Ureter (tissue), 1 donor: Measurements from ENCODE around the gene KIF12. TPM values are rescaled to one million over a fixed set of nuclear protein-coding genes. Genes with fewer than 3 reads are reported as not detected.

Experiments
- DNase-seq: peaks from one replicate; pipeline ENCODE4 v3.0.0-alpha.2; 2020; ENCODE audit warnings: low spot score
- total RNA-seq: library from RNA; stranded (reverse); gene quantifications from one replicate; pipeline ENCODE4 v1.2.4, GENCODE V29; 2023
- donor health status: DM: yes; HTN: yes; CAD: no.

KIF12 gene
- total RNA-seq, 1 donor from 2014 or later, result 6.4 TPM

DNA sequence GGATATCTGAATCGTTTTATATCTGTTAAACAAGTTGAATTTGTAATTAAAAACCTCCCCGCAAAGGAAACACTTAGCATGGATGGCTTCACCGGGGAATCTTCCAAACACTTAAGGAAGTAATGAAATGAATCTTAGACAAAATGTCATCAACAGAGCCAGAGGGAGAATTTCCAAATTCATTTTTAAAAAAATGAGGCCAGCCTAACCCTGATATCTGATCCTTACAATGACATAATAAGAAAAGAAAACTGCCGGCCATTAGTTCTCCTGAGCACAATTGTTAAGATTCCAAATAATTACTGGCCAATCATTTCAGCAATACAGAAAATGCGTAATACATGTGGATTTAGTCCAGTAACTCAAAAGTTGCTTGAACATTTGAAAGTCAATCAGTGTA lies 6.1 kb upstream of the KIF12 start:
- no peak for DNase-seq

GRCh38 chr9:114102484-114102883 lies 3.4 kb upstream of the KIF12 start:
- DNase-seq, result no peak

DNA sequence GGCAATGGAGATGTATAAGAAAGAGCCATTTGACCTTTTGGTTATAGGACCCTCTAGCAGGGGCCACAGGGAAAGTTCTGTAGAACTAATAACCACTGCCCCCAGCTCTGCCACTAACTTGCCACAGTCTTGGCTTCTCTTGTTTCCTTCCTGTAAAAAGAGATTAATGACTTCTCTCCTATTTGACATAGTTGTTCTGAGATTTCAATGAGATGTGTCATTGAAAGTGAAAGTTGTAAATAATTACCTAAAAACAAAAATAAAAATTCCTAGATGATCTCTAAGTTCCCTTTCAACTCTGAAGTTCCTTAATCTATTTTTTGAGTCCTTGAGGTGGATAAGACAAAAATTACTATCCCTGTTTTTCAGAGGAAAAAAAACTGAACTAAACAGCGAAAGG lies 1.4 kb upstream of the KIF12 start:
- no peak for DNase-seq

- DNase-seq, result no peak
These were observed 678 bp upstream of the KIF12 start for GRCh38 chr9:114099669-114100270.

- DNase-seq, result peak; percentile 67
These were observed 814 bp downstream of the KIF12 start for GRCh38 chr9:114098021-114098935.

DNA sequence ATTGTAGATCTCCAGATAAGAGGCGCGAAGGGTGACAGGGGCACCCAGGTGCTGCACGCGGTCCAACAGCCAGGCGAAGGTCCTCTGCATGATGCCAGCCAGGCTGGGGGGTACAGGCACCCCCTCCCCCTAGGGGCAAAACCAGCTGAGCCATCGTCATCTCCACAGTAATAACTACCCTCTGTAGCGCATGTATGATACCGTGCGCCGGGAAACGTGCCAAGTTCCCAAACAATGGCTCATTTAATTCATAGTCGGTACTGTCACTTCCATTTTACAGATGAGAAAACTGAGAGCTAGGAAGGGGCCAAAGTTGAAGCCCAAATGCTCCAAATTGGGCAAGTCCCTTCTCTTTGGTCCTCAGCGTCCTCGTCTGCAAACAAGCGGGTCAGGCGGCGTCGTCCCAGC lies 1.5 kb downstream of the KIF12 start:
- no peak for DNase-seq

DNA sequence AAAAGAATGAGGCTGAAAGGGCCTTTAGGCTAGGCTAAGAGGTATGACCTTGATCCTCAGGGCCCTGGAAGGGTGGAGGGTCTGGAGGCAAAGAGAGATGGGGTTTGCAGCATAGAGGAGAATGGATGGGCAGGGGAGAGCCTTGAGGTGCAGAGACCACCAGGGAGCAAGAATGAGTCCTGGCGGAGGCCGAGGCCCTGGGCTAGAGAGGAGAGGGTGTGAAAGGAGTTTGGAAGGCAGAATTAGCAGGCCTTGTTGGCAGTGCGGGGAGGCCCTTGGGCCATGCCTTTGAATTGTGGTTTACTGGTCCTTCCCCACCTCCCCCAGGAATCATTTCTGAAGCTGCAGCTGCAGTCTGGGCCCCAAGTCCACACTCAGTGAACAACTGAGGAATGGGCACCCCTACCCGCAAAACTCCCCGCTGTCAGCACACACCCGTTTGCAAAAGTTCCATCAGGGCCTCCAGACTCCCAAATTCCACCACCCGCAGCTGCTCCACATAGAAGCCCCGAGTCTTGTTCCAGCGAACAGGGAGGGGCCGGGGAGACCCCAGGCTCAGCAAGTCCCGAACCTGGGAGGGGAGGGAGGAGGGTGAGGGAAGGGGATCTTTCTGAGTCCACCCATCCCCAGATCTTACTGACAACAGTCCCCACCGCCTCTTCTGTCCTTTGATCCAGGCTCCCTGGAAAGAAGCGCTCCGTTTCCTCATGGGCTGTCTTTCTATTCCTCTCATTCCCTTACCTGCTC lies 2.1 kb downstream of the KIF12 start:
- no peak for DNase-seq

DNA sequence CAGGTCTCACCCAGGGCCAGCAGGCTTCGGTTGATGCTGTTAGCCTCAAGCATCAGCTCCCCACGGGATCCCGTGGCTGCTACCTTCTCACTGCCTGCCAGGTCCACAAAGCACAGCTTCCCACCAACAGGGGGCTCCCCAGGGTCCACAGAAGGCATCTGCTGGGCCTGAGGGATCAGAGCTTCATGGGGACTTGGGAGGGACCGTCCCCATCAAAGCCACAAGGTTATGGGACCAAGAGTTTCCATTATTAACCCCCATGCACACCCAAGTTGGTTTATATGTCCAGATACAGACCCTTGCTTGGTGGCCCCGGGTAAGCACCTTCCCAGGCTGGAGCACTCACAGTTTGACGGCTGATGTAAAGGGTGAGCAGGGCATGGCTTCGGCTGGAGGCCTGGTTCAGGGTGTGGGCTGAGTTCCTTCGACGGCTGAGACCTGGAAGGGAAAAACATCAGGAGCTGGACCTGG lies 3.0 kb downstream of the KIF12 start:
- no peak for DNase-seq

- DNase-seq, result no peak
These were observed 4.1 kb downstream of the KIF12 start for GRCh38 chr9:114094971-114095370.

DNA sequence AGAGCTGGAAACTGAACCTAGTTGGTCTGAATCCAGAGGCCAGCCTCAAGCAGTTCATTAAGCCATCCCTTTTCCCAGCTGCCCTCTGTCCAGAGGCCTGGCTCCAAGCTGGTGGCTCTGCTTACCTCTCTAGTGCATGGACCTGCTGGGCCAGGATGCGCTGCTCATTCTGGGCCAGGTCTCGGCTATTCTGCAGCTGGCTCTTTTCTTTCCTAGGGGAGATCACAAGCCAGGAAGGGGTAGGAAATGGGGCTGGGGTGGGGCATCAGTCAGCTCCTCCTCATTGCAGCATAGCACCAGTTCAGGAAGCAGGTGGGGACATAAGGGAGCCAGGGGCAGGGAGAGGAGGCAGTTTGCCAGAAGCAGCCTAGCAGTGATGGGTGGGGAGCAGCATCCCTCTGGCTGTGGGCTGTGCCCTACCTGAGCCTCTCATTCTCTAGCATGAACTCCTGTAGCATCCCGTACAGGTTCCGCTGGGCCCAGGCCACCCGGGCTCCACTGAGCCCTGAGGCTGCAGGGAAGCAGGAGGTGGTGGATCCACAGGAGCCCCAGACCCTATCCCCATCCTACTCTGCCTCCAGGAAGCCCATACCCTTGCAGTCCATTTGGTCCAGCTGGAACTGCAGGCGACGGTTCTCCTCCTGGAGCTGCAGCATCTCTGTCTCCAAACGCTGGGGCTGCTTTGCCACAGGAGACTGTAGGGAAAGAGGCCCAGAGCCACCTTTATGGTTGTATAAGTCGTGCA lies 5.2 kb downstream of the KIF12 start:
- DNase-seq, result no peak

DNA sequence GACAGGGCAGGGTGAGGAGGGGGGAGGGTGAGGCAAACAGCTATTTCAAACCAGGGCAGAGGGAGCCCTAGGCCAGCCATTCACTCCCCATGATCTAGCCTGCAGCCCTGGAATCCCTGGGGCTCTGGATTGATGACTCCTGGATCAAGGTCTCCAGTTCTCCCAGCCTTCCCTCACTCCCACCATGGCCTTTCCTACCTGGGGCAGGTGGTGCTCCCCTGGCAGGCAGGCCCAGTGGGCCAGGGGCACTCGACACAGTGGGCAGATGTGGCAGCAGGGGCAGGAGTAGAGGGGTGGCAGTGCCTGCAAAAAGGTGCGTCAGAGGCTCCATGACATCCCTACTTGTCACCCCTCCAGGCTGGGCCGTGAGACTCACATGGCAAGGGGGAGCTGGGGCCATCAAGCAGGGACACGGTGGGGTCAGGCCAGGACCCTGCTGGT lies 6.0 kb downstream of the KIF12 start:
- DNase-seq, result no peak

GRCh38 chr9:114092336-114092735 lies 6.8 kb downstream of the KIF12 start:
- DNase-seq, result no peak

- DNase-seq, result no peak
These were observed 7.4 kb downstream of the KIF12 start for GRCh38 chr9:114091711-114092110.

- DNase-seq, result no peak
These were observed 8.3 kb downstream of the KIF12 start for GRCh38 chr9:114090798-114091197.

DNA sequence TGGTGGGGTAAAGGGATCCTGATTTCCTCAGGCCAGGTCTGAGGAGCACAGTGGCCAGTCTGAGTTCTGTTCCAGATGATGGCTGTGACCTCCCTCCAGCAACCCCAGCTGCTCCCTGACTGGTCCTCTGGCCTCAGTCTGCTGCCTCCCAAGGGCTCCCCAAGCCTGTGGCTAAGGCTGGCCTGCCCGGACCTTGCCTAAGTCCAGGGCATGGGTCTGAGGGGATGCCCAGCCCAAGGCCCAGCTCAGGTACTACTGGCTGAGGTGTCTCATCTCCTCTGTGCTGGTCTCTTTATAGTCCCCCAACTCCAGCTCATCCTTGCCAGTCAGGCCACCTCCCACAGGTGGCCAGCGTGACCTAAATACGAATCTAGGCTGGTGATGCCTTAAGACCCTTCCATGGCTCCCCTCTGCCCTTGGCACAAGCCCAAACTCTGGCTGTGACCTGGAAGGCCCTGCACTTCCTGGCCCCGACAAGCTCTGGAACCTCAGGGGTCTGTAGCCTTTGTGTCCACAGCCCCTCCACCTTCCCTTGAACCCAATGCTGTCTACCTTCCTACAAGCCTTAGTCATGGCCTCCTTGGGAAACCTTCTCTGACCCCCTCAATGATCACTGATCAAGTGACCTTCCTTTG lies 9.8 kb downstream of the KIF12 start:
- no peak for DNase-seq

DNA sequence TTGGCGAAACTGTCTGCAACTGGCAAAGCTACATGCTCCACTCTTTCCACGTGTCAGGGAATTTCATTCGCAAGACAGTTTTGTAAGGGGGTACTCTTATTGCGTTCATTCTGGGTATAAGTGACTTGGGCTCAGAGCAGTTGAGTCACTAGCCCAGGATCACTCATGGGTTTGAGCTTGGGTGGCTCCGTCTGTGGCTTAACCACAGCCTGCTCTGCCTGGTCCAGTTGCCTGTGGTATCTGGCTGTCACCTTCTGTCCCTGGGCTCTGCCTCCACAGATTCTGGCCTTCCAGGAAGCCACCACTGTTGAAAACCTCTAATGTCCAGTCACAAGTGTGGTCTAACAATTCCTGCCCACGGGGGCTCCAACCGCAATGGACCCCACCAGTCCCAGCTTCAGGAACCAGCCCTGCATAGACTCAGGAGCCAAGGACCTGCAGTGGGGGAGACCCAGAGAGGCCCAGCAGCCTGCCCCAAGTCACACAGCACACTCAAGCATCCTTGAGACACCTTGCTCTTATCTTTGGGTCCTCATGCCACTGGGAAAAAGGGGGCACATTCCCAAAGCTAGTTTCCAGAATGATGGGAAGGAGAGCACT lies 10.4 kb downstream of the KIF12 start:
- peak; percentile 28 for DNase-seq

DNA sequence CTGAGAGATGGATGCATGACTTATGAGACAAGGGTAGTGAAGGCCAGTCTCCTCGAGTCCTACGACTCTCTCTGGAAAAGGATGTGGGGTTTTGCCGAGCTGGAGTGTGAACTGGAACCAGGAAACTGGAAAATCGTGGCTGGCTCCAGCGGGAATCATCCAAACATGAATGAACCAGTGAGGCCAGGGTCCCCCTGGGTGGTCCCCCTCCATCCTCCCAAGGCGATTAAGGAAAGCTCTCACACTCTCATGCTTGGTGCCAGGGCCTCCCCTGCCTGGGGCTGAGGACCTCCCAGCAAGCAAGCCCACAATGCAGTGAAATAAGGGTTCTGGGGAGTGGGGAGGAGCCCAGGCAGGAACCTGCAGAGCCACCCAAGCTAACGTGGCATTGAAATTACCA lies 11.4 kb downstream of the KIF12 start:
- DNase-seq, result peak; percentile 34

DNA sequence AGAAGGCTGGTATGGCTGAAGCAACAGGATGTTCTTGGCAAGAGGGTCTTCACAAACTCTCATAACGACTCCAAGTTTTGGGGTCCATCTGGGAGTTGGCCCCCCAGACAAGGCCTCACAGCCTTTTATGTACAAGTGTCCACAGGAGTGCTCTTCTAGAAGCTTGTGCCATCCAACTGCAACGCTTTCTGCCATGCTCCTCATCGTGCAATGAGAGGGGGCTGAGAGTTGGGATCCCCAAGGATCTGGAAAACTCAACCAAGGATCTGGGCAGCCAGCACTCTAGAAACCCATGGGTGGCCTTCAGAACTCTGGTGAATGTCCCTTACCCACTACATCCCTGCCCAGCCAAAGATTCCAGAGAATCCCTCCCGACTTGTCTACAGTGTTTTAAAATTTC lies 12.5 kb downstream of the KIF12 start:
- DNase-seq, result peak; percentile 13

DNA sequence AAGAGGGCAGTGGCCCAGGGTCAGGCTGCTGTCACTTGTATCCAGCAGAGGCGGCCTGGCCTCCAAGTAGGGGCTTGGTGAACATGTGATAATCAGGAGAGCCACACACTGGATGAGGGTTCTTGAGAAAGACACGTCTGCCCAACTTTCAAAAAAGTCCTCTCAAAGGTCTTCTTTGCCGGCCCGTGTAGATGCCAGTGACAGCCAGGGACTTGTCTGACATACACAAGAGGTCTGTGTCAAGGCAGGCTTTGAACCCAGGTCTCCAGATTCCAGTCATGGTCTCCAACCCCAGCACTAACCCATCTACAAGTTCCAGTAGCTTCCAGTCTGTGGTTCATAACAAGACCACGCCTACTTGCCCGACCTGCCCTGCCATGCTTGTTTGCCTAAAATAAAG lies 13.1 kb downstream of the KIF12 start:
- DNase-seq, result peak; percentile 33

DNA sequence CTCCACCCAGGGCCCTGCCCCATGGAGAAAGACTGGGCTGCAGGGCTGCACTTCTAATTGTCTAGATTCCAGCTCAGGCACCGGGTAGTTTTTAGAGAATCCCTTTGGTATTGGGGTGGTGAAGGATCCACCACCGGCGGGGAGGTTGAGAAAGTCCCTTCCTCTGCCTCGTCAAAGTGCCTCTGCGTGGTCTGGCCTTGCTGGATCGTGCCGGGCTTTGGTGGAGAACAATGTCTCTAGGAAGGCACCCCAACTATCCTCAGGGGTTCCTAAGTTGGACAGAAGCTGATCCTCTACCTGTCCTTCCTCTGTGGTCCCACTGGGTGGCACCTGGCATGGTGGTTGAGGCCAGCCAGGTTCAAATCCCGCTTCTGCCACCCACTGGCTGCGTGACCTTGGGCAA lies 13.7 kb downstream of the KIF12 start:
- DNase-seq, result peak; percentile 39
